ENCODE results near the gene LGR4.

Gene LGR4

DNA sequence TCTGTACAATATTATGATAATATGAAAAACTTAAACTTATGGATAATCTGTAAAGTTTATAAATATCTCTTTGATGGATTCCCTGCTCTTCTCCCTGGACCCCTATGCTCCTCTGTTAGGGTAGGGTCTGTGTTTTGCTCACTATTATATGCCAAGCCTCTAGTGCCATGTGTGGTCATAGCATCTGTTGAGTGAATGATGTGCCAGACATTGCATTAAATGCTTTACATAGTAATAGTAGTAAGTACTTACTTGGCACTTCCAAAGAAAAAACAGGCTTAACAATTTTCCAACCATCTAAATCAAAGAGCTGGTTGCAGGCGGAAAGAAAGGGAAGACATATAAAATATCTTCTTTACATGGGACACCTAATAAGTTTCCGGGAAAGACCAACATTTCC lies 46.8 kb downstream of the LGR4 start:
- DNase-seq: no peak

DNA sequence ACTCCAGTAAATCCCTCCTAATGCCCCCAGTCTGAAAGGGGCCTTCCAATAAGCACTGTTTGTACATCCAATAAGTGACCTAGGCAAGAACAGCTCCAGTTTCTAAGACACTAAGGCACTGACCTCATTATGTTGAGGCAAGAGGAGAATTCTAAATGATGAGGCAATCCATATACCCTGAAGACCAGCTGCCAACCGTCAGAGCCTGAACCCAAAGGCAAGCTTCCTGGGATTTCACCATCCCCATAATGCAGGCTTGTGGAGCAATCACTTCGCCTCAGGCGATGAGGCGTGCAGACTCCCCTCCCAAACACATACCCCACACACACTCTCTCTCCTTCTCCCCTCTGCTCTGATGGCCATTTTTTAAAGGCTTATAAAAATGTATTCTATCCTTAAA lies 49.5 kb downstream of the LGR4 start:
- DNase-seq: no peak

GRCh38 chr11:27421819-27422494 lies 50.6 kb downstream of the LGR4 start:
- no peak for DNase-seq

- no peak for DNase-seq
These were observed 51.6 kb downstream of the LGR4 start for GRCh38 chr11:27420722-27421572.

- no peak for DNase-seq
These were observed 52.4 kb downstream of the LGR4 start for GRCh38 chr11:27420217-27420616.

DNA sequence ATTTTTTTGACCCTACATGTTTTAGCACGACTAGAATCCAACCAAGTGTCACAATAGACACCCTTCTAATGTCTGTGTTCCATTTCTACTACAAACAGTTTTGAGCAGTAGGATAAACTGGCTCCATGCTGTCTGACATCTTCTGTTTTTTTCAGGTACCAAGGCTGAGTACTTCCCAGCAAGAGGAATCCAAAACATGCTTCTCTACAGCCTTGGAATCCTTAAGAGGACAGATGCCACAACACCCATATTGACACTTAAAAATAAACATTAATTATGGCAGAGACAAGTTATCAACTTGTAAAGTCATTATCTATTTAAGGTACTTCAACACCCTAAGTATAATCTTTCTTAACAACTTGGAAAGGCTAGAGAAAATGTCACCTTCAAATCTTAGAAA lies 54.2 kb downstream of the LGR4 start:
- DNase-seq: no peak

DNA sequence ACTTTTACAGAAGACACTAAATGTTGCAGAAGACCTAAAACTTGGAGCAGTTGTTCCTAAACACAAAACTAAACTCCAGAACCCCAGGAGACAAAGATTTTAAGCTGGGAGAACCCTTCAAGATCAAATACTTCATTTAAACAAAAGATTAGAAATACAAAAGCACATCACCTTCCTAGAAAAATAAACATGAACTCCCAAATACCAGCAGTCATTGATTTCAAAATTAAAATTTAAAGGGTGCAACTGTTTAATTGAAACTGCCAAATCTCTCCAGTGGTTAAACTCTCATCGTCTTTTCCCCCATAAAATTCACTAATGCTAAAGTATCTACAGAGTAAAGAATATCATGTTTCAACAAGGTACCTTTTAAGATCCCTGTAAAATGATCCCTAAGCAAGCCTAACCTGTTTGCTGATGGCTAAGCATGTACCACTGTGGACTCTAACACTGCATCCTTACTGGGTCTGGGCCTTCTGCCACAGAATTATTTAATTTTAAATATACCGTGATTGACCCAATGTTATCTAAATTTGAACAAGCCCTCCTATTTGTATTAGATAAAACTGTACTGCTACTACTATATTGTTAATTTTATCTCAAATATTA lies 55.9 kb downstream of the LGR4 start:
- DNase-seq: no peak

DNA sequence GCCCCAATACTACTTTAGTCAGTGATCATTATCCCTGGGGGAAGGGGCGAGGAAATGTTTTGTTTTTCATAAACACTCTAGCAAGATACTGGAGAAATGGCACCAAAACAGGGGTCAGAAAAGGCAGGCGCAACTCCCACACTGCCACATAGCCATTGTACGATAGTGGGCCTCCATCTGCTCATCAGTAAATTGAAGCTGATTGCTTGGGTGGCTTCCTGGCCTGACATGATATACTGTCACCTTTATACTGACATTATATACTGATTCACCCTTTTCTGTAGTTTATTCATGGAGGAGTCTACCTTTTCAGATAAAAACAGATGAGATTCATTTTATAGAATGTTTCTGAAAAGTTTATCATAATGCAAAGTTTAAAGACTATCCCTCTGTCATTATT lies 57.9 kb downstream of the LGR4 start:
- no peak for DNase-seq

DNA sequence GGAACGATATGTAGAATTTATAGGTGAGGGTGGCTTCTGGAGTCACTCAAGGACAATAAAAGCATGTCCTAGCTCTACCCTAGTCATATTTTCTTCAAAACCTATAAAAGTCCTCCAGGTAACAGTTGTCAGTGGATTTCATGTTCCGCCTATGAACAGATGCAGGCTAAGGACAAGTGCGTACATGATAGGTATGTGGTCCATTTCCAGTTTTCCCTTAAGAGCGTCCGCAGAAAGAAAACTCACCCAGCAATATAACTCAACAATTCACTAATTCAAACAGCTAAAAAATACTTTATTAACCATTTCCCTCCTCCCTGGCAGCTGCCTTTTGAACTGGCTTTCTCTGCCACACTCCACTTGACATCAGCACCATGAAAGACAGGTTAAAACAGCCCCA lies 59.4 kb downstream of the LGR4 start:
- DNase-seq: no peak

DNA sequence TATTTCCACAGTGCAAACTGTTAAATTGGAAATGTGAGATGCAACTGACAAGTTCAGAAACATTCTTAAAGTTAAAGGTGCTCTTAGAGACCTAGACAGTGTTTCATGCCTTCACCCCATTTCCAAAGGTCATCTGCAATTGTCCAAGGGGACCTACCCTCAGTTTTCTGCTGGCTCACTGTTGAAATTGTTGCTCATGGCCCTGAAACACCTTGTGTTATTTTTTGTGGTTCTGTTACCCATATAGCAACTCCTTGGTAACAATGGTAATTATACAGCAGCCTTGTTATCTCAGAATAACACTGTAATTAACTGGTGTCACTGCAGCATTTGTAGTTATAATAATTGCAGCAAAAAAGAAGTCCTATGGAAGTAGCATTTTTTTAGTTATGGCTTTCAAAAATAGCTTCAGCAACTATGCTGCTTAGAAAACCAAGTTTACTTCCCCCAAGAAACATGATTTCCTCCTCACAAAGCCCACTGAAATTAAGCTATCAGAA lies 60.3 kb downstream of the LGR4 start:
- DNase-seq: no peak

- DNase-seq: no peak
These were observed 61.3 kb downstream of the LGR4 start for GRCh38 chr11:27411328-27411727.

- DNase-seq: no peak
These were observed 62.3 kb downstream of the LGR4 start for GRCh38 chr11:27410272-27410671.

GRCh38 chr11:27409742-27410141 lies 62.8 kb downstream of the LGR4 start:
- DNase-seq: no peak

DNA sequence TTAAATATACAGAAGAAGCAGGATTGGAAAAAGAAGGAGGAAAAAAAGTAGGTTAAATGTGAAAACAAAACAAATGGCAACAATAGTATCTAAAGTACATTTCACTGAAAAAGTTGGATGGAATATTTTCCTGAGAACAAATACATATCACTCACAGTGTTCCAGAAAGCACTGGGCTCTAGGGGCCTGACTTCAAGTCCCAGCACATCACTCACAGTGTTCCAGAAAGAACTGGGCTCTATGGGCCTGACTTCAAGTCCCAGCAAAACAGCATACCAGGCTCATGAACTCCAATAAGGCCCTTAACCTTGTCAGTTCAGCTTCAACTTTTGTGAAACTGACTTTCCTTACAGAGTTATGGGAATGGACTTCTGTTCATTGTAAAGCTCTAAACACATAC lies 63.5 kb downstream of the LGR4 start:
- DNase-seq: no peak

- no peak for DNase-seq
These were observed 64.3 kb downstream of the LGR4 start for GRCh38 chr11:27408246-27408800.

DNA sequence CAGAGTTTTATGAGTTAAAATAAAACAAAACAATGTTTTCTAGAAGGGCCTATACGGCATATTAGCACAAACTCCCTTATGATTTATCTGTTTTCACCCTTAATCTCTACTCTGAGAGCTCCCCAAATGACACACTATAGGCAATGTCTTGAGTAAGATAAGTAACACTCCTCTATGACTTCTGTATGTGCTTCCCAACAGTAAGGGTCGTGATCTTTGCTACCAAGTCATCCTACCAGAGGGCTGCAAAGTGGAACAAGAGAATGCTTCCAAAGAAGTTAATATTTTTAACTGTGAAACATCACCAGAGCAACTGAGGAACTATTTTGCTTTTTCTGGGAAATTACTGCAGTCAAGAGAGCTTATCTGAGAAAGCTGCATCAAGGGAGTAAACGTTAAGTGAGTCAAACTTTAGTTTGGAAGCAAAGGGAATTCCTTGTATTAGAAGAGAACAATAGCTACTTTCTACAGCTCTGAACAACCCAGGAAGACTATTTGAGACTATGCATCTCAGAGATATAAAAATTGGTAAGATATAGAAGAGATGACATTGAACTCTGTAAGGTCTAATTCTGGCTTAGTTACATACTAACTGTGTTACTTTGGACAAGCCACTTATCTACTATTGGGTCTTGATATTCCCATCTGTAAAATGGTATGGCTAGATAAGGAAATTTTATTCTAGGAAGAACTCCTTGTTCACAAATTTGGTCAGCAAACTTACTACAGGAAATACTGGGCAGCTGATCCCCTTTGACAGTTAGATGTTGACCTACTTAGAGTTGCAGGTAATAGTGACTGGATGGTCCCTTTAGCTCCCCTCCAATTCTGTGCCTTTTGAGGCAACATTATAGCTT lies 65.9 kb downstream of the LGR4 start:
- DNase-seq: no peak

DNA sequence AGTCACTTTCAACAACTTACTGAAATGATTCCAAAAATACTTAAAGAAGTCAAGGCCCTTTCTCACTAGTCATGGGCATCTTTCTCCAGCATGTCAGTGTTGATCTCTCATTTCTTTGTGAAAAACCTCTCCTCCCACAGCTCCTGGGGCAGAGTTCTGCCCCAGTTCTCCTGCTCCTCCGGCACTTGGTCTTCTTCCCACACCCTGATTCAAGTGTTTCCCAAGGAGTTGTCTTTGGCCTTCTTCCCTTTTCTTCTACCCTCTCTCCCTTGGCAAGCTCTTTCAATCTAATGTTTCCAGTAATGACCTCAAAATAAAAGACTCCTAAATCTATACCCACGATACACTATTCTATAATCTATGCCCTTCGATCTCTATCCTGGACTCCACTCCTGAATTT lies 67.5 kb downstream of the LGR4 start:
- DNase-seq: no peak

GRCh38 chr11:27404427-27404826 lies 68.2 kb downstream of the LGR4 start:
- no peak for DNase-seq

DNA sequence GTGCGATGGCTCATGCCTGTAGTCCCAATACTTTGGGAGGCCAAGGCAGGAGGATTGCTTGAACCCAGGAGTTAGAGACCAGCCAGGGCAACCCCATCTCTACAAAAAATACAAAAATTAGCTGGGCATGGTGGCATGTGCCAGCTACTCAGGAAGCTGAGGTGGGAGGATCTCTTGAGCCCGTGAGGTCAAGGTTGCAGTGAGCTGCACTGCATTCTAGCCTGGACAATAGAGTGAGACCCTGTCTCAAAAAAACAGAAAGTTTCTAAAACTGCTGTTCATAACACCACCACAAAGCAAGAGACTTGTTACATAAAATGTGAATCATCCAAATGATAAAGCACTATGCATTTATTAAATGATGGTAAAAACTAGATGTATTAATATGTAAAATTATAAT lies 69.4 kb downstream of the LGR4 start:
- no peak for DNase-seq

DNA sequence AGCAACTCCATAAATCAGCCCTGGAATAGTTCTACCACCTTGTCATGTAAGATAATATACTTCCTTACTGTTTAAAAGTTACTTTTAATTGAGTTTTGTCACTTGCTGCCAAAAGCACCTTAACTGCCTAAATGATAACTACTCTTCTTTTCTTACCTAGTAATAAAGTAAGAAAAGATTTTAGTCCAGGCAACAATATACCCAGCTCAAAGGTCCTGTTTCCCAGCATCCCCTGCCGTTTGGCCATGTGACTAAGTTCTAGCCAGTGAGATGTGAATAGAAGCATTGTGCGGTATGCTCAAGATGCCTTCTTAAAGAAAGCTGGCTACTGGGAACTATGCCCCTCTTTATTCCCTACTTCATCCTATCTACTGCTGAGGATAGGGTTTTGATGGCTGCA lies 70.1 kb downstream of the LGR4 start:
- DNase-seq: no peak

DNA sequence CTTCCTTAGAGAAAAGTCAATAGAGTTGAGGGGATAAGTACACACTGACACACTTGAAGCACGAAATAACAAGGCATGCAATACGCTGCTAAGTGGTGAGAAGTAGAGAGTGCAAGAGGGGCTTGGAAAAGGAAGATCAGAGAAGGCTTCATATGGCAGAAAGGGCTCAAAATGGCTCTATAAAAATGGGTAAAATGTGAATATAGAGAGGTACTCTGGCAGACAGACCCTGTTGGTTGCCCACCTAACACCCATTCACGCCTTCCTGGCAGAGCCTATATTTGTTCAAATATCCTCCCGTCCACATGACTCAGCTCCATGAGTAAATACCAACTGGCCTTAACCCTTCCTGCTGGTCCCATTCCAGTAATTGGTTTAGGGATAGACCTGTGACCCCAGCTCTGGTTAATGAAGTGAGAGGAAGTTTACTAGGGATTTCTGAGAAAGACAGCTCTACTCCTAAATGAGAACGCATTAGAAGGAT lies 70.7 kb downstream of the LGR4 start:
- DNase-seq: no peak

DNA sequence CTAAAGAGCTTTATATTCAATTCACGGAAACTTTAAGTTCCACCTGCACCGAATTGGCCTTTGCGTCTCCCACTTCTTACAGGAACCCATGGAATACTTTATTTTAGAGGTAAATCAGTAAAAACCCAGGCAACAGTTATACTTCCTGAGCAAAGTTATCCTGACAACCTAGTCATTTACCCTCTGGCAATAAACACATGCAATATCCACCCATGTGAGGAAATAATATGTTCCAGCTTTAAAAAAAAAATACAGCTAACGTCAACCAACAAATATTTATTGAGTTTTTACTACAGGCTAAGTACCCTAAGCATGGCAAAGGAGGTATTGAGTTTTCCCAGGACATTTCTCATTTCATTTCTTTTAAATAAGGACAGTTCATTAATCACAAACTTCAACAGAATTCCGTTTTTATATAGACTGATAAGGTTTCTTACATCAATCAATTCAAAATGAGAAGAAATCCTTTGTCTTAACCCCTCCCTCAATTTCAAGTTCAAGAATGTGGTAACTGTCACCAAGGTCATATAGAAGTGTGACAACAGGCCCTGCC lies 71.2 kb downstream of the LGR4 start:
- DNase-seq: no peak

Data from activated CD4-positive, alpha-beta T cell treated with anti-CD3 and anti-CD28 coated beads, Interleukin-2, amount 50 U/mL, for 16 hours (primary cell).